ENCODE data around the gene PDE3A. TPM values are rescaled to one million over a fixed set of nuclear protein-coding genes. Genes with fewer than 3 reads are reported as not detected.
"Not testable (repeated sequence)": the region's sequence is repeated elsewhere in the genome, so short reads cannot be mapped to it uniquely, and the experiment has no call there.

Gene PDE3A
- total and polyA plus RNA-seq, 4 experiments from 2014 or later = not detected

GRCh38 chr12:20384836-20385235, 16.5 kb downstream of the PDE3A start:
- H3K27me3 ChIP-seq (ENCODE audit: insufficient read depth, low read length); intact Hi-C loops (cut with micrococcal nuclease); H3K27ac Mint-ChIP-seq; H3K27me3 Mint-ChIP-seq; H3K9me3 ChIP-seq (ENCODE audit: control insufficient read depth in 1 of 2, low read length in 2 of 2); POLR2A ChIA-PET (ENCODE audit: partially characterized antibody); H3K4me3 ChIP-seq (ENCODE audit: low read length in 2 of 2); H3K9me3 Mint-ChIP-seq; CTCF ChIA-PET (ENCODE audit: partially characterized antibody); H3K4me1 Mint-ChIP-seq; H3K4me1 ChIP-seq (ENCODE audit: insufficient read depth, low read length); H3K36me3 Mint-ChIP-seq; H3K27ac ChIP-seq (ENCODE audit: low read depth, low read length); DNase-seq; H3K4me3 Mint-ChIP-seq; H3K36me3 ChIP-seq (ENCODE audit: insufficient read depth, low read length): not testable (repeated sequence)

GRCh38 chr12:20390846-20391245, 22.5 kb downstream of the PDE3A start:
- no peaks in the 10 kb centered on the region for H3K27me3 ChIP-seq (ENCODE audit: insufficient read depth, low read length)
- intact Hi-C loops (cut with micrococcal nuclease) = no loop called here
- H3K4me1 Mint-ChIP-seq = no peaks in the 10 kb centered on the region
- no peaks in the 10 kb centered on the region for H3K9me3 ChIP-seq (ENCODE audit: control insufficient read depth in 1 of 2, low read length in 2 of 2)
- no peaks in the 10 kb centered on the region for H3K36me3 ChIP-seq (ENCODE audit: insufficient read depth, low read length)
- no peak overlapping the region for H3K27ac ChIP-seq (ENCODE audit: low read depth, low read length)
- H3K4me3 Mint-ChIP-seq = no peak overlapping the region
- H3K36me3 Mint-ChIP-seq = no peaks in the 10 kb centered on the region
- no peak overlapping the region for H3K27ac Mint-ChIP-seq
- H3K27me3 Mint-ChIP-seq = peaks cover 0 to 1% of the 10 kb centered on the region in 2 donors
- CTCF ChIA-PET (ENCODE audit: partially characterized antibody) = interaction anchor here (0.7 to 1.1 kb wide), 2 partner anchors 9 to 14 kb away, joined by 3 read pairs; no protein-coding TSS in a partner anchor
- peaks cover 0 to 7% (median 2%) of the 10 kb centered on the region in 8 donors for H3K9me3 Mint-ChIP-seq
- no peak for DNase-seq
- no peaks in the 10 kb centered on the region for H3K4me1 ChIP-seq (ENCODE audit: insufficient read depth, low read length)
- POLR2A ChIA-PET (ENCODE audit: partially characterized antibody) = no interaction called here
- no peak overlapping the region for H3K4me3 ChIP-seq (ENCODE audit: low read length in 2 of 2)

GRCh38 chr12:20392339-20392738, 24.0 kb downstream of the PDE3A start:
- Histone ChIP-seq H3K4me3 (ENCODE audit: low read length in 2 of 2) (no peak overlapping the region), H3K36me3 (ENCODE audit: insufficient read depth, low read length) (no peaks in the 10 kb centered on the region), H3K4me1 (ENCODE audit: insufficient read depth, low read length) (no peaks in the 10 kb centered on the region), H3K9me3 (ENCODE audit: control insufficient read depth in 1 of 2, low read length in 2 of 2) (no peaks in the 10 kb centered on the region), H3K27me3 (ENCODE audit: insufficient read depth, low read length) (no peaks in the 10 kb centered on the region), H3K27ac (ENCODE audit: low read depth, low read length) (no peak overlapping the region)
- no peak for DNase-seq
- ChIA-PET CTCF (ENCODE audit: partially characterized antibody) (no interaction called here), POLR2A (ENCODE audit: partially characterized antibody) (no interaction called here)
- Mint-ChIP-seq H3K27ac (no peak overlapping the region), H3K9me3 (peaks cover 0 to 3% (median under 1%) of the 10 kb centered on the region in 8 donors), H3K27me3 (peaks cover 0 to 1% of the 10 kb centered on the region in 2 donors), H3K4me1 (no peaks in the 10 kb centered on the region), H3K4me3 (no peak overlapping the region), H3K36me3 (no peaks in the 10 kb centered on the region)
- intact Hi-C loops (cut with micrococcal nuclease) = no loop called here

GRCh38 chr12:20393707-20394106, 25.4 kb downstream of the PDE3A start:
- Mint-ChIP-seq H3K4me3 (no peak overlapping the region), H3K36me3 (no peaks in the 10 kb centered on the region), H3K4me1 (no peaks in the 10 kb centered on the region), H3K9me3 (peaks cover 0 to 3% (median under 1%) of the 10 kb centered on the region in 8 donors), H3K27me3 (peaks cover 0 to 1% of the 10 kb centered on the region in 2 donors), H3K27ac (no peak overlapping the region)
- intact Hi-C loops (cut with micrococcal nuclease) = no loop called here
- Histone ChIP-seq H3K4me3 (ENCODE audit: low read length in 2 of 2) (no peak overlapping the region), H3K27ac (ENCODE audit: low read depth, low read length) (no peak overlapping the region), H3K27me3 (ENCODE audit: insufficient read depth, low read length) (no peaks in the 10 kb centered on the region), H3K36me3 (ENCODE audit: insufficient read depth, low read length) (no peaks in the 10 kb centered on the region), H3K9me3 (ENCODE audit: control insufficient read depth in 1 of 2, low read length in 2 of 2) (no peaks in the 10 kb centered on the region), H3K4me1 (ENCODE audit: insufficient read depth, low read length) (no peaks in the 10 kb centered on the region)
- POLR2A ChIA-PET (ENCODE audit: partially characterized antibody) = no interaction called here
- CTCF ChIA-PET (ENCODE audit: partially characterized antibody) = no interaction called here
- DNase-seq = no peak

- intact Hi-C loops (cut with micrococcal nuclease) = no loop called here
- H3K27me3 ChIP-seq (ENCODE audit: insufficient read depth, low read length) = no peaks in the 10 kb centered on the region
- no peaks in the 10 kb centered on the region for H3K9me3 ChIP-seq (ENCODE audit: control insufficient read depth in 1 of 2, low read length in 2 of 2)
- H3K4me3 ChIP-seq (ENCODE audit: low read length in 2 of 2) = no peak overlapping the region
- no peaks in the 10 kb centered on the region for H3K36me3 ChIP-seq (ENCODE audit: insufficient read depth, low read length)
- Mint-ChIP-seq H3K27ac (no peak overlapping the region), H3K9me3 (peaks cover 0 to 4% (median 0%) of the 10 kb centered on the region in 8 donors), H3K36me3 (no peaks in the 10 kb centered on the region), H3K4me1 (peaks cover 0 to 4% (median 0%) of the 10 kb centered on the region in 4 donors), H3K4me3 (no peak overlapping the region), H3K27me3 (no peaks in the 10 kb centered on the region)
- ChIA-PET CTCF (ENCODE audit: partially characterized antibody) (no interaction called here), POLR2A (ENCODE audit: partially characterized antibody) (no interaction called here)
- no peaks in the 10 kb centered on the region for H3K4me1 ChIP-seq (ENCODE audit: insufficient read depth, low read length)
- DNase-seq = no peak
- no peak overlapping the region for H3K27ac ChIP-seq (ENCODE audit: low read depth, low read length)
Observed at GRCh38 chr12:20395791-20396550, 27.6 kb downstream of the PDE3A start.

GRCh38 chr12:20398686-20399085, 30.3 kb downstream of the PDE3A start:
- Mint-ChIP-seq H3K27me3 (no peaks in the 10 kb centered on the region), H3K4me3 (no peak overlapping the region), H3K4me1 (peaks cover 0 to 4% (median 0%) of the 10 kb centered on the region in 4 donors), H3K27ac (no peak overlapping the region), H3K36me3 (no peaks in the 10 kb centered on the region), H3K9me3 (peaks cover 0 to 3% (median 0%) of the 10 kb centered on the region in 8 donors)
- DNase-seq = no peak
- no peak overlapping the region for H3K4me3 ChIP-seq (ENCODE audit: low read length in 2 of 2)
- CTCF ChIA-PET (ENCODE audit: partially characterized antibody) = no interaction called here
- no peaks in the 10 kb centered on the region for H3K27me3 ChIP-seq (ENCODE audit: insufficient read depth, low read length)
- H3K27ac ChIP-seq (ENCODE audit: low read depth, low read length) = no peak overlapping the region
- no peaks in the 10 kb centered on the region for H3K9me3 ChIP-seq (ENCODE audit: control insufficient read depth in 1 of 2, low read length in 2 of 2)
- intact Hi-C loops (cut with micrococcal nuclease) = no loop called here
- no peaks in the 10 kb centered on the region for H3K4me1 ChIP-seq (ENCODE audit: insufficient read depth, low read length)
- POLR2A ChIA-PET (ENCODE audit: partially characterized antibody) = no interaction called here
- no peaks in the 10 kb centered on the region for H3K36me3 ChIP-seq (ENCODE audit: insufficient read depth, low read length)

- no peak for DNase-seq
- Mint-ChIP-seq H3K4me1 (peaks cover 0 to 4% (median 0%) of the 10 kb centered on the region in 4 donors), H3K9me3 (peaks cover 0 to 3% (median 0%) of the 10 kb centered on the region in 8 donors), H3K27ac (no peak overlapping the region), H3K27me3 (no peaks in the 10 kb centered on the region), H3K4me3 (no peak overlapping the region), H3K36me3 (no peaks in the 10 kb centered on the region)
- ChIA-PET CTCF (ENCODE audit: partially characterized antibody) (interaction anchor here (1.1 kb wide), 1 partner anchor 9 kb away, joined by 3 read pairs; no protein-coding TSS in a partner anchor), POLR2A (ENCODE audit: partially characterized antibody) (no interaction called here)
- Histone ChIP-seq H3K4me1 (ENCODE audit: insufficient read depth, low read length) (no peaks in the 10 kb centered on the region), H3K27ac (ENCODE audit: low read depth, low read length) (no peak overlapping the region), H3K36me3 (ENCODE audit: insufficient read depth, low read length) (no peaks in the 10 kb centered on the region), H3K27me3 (ENCODE audit: insufficient read depth, low read length) (no peaks in the 10 kb centered on the region), H3K4me3 (ENCODE audit: low read length in 2 of 2) (no peak overlapping the region), H3K9me3 (ENCODE audit: control insufficient read depth in 1 of 2, low read length in 2 of 2) (no peaks in the 10 kb centered on the region)
- intact Hi-C loops (cut with micrococcal nuclease) = no loop called here
Observed at GRCh38 chr12:20400003-20400402, 31.7 kb downstream of the PDE3A start.
